HCT116 (cell line): Measurements from ENCODE around the gene SHISA6. TPM values are rescaled to one million over a fixed set of nuclear protein-coding genes. Genes with fewer than 3 reads are reported as not detected.

Source experiments
- ATAC-seq: fragments of 200-7000 bp; cut with Tn5 transposase; 2 replicates; pipeline ENCODE4 v1.9.1; 2020; ENCODE audit warnings: mild to moderate bottlenecking, moderate library complexity
- BruUV-seq: library from RNA; stranded (reverse); fragments of 400-500 nt; replicated peaks from 2 replicates; lab custom pipeline; 2021; lab: Mats Ljungman, UMichigan
- CTCF ChIA-PET: fragments of 300-600 bp; sonication (Branson Sonifier 250); formaldehyde crosslinking; loops from one replicate; lab custom pipeline; 2021; ENCODE audit warnings: antibody characterized with exemption; lab: Charles Lee
- POLR2A ChIA-PET: fragments of 300-600, 350-600 bp; sonication (Branson Sonifier 250); formaldehyde crosslinking; loops from one replicate; lab custom pipeline; 2021; ENCODE audit warnings: antibody characterized with exemption; lab: Charles Lee
- RAD21 ChIA-PET, 2 experiments: fragments of 300-600 bp; sonication (Branson Sonifier 250); formaldehyde crosslinking; loops; one replicate each; lab custom pipeline; 2023; ENCODE audit warnings: low total read pairs in 2 of 2; ENCODE audit not compliant: uncharacterized antibody in 2 of 2, unreplicated experiment in 2 of 2, low non-redundant PET in 1 of 2; lab: Charles Lee
- DNase-seq: peaks from one replicate; pipeline ENCODE4 v3.0.0-alpha.2; 2010; ENCODE audit warnings: low read depth, low spot score
- H2AFZ ChIP-seq: fragments of 200-600 bp; shearing (Covaris generic), sonication (generic); 2 replicates; pipeline ENCODE4 v1.6.1; 2017; ENCODE audit warnings: low read depth, mixed run types, mixed read lengths, antibody characterized with exemption, low read length; ENCODE audit not compliant: poor library complexity, severe bottlenecking
- H3K27ac ChIP-seq: 2 replicates; pipeline ENCODE4 v1.5.1; 2012; ENCODE audit warnings: low read depth, low read length
- H3K27me3 ChIP-seq: fragments of 200-600 bp; sonication (generic); 2 replicates; pipeline ENCODE4 v1.6.1; 2016; ENCODE audit warnings: mixed run types, low read length, mixed read lengths; ENCODE audit not compliant: insufficient read depth
- H3K36me3 ChIP-seq, 2 experiments: fragments of 200-500 bp in 1 of 2; fragments of 200-600 bp in 1 of 2; sonication (Bioruptor generic) in 1 of 2; sonication (generic) in 1 of 2; 2 replicates each; pipeline versions ENCODE4 v1.5.1 to v1.6.1; 2014 to 2016; ENCODE audit warnings: low read length in 2 of 2, inconsistent platforms in 1 of 2, mixed read lengths in 1 of 2, mixed run types in 1 of 2; ENCODE audit not compliant: insufficient read depth in 2 of 2, control insufficient read depth in 1 of 2
- H3K4me1 ChIP-seq, 2 experiments: fragments of 200-600 bp in 1 of 2; sonication (generic) in 1 of 2; 2 replicates each; pipeline versions ENCODE4 v1.5.1 to v1.6.1; 2012 to 2017; ENCODE audit warnings: low read length in 2 of 2, inconsistent platforms in 1 of 2, mild to moderate bottlenecking in 1 of 2, mixed read lengths in 1 of 2, mixed run types in 1 of 2, moderate library complexity in 1 of 2; ENCODE audit not compliant: insufficient read depth in 2 of 2, control insufficient read depth in 1 of 2
- H3K4me2 ChIP-seq: fragments of 200-600 bp; sonication (generic); 2 replicates; pipeline ENCODE4 v1.6.1; 2017; ENCODE audit warnings: mixed run types, low read length, mixed read lengths
- H3K4me3 ChIP-seq, 2 experiments: fragments of 200-600 bp in 1 of 2; sonication (generic) in 1 of 2; replicated peaks in 1 of 2; 2 replicates each; pipeline ENCODE4 v1.5.1; 2011 to 2016; ENCODE audit warnings: low read length in 2 of 2, control low read depth in 1 of 2, low read depth in 1 of 2, mild to moderate bottlenecking in 1 of 2, mixed read lengths in 1 of 2, mixed run types in 1 of 2
- H3K79me2 ChIP-seq: fragments of 200-600 bp; sonication (generic); 2 replicates; pipeline ENCODE4 v1.6.1; 2017; ENCODE audit warnings: mild to moderate bottlenecking, mixed run types, low read length, moderate library complexity, mixed read lengths; ENCODE audit not compliant: insufficient read depth
- H3K9ac ChIP-seq: fragments of 200-600 bp; sonication (generic); 2 replicates; pipeline ENCODE4 v1.6.1; 2016; ENCODE audit warnings: low read length, mixed read lengths
- H3K9me2 ChIP-seq: fragments of 200-600 bp; sonication (generic), shearing (Covaris generic); 2 replicates; pipeline ENCODE4 v1.6.1; 2017; ENCODE audit warnings: mixed run types, mild to moderate bottlenecking, moderate library complexity; ENCODE audit not compliant: insufficient read depth
- H3K9me3 ChIP-seq, 2 experiments: fragments of 200-500 bp in 1 of 2; fragments of 200-600 bp in 1 of 2; sonication (Bioruptor generic) in 1 of 2; sonication (generic) in 1 of 2; 2 replicates each; pipeline ENCODE4 v1.6.1; 2014 to 2017; ENCODE audit warnings: low read length in 2 of 2, mixed read lengths in 2 of 2, inconsistent platforms in 1 of 2, low read depth in 1 of 2, mild to moderate bottlenecking in 1 of 2, mixed run types in 1 of 2, moderate library complexity in 1 of 2; ENCODE audit not compliant: control insufficient read depth in 1 of 2, insufficient read depth in 1 of 2
- H4K20me1 ChIP-seq: fragments of 200-600 bp; sonication (generic), shearing (Covaris generic); 2 replicates; pipeline ENCODE4 v1.6.1; 2017; ENCODE audit warnings: mixed run types, mild to moderate bottlenecking, moderate library complexity; ENCODE audit not compliant: insufficient read depth
- CBX3 ChIP-seq: IDR thresholded peaks from 2 replicates; pipeline ENCODE4 v1.6.1; 2012; ENCODE audit warnings: low read depth
- CEBPB ChIP-seq: IDR thresholded peaks from 2 replicates; pipeline ENCODE4 v1.6.1; 2012; ENCODE audit warnings: low read depth
- EZH2phosphoT487 ChIP-seq: fragments of 200-600 bp; IDR thresholded peaks from 2 replicates; pipeline ENCODE4 v1.6.1; 2018; ENCODE audit warnings: antibody characterized with exemption, borderline replicate concordance
- MAX ChIP-seq: IDR thresholded peaks from 2 replicates; pipeline ENCODE4 v1.6.1; 2012
- POLR2A ChIP-seq: IDR thresholded peaks from 2 replicates; pipeline ENCODE4 v1.7.0; 2011; ENCODE audit warnings: borderline replicate concordance; ENCODE audit not compliant: insufficient read depth, insufficient read length; ENCODE audit errors: extremely low read depth
- SP1 ChIP-seq: IDR thresholded peaks from 2 replicates; pipeline ENCODE4 v1.6.1; 2012; ENCODE audit warnings: low read depth
- ZBTB33 ChIP-seq: IDR thresholded peaks from 2 replicates; pipeline ENCODE4 v1.6.1; 2011; ENCODE audit warnings: mild to moderate bottlenecking, low read length, moderate library complexity; ENCODE audit not compliant: insufficient replicate concordance; ENCODE audit errors: extremely low read depth
- ZFX ChIP-seq: fragments of 450-650 bp; IDR thresholded peaks from 2 replicates; pipeline ENCODE4 v1.6.1; 2017
- ZNF274 ChIP-seq: fragments of 200-500 bp; sonication (Bioruptor generic); IDR thresholded peaks from 2 replicates; pipeline ENCODE4 v1.6.1; 2014; ENCODE audit warnings: mild to moderate bottlenecking, low read depth, low read length, inconsistent platforms
- intact Hi-C: fragments of 100-400 bp; cut with micrococcal nuclease; formaldehyde crosslinking; loops from 2 replicates; pipeline ENCODE4 v1.10.0; 2022
- total RNA-seq: library from RNA; stranded (reverse); gene quantifications from one replicate; pipeline ENCODE4 v1.2.1, GENCODE V29; 2021; ENCODE audit not compliant: unreplicated experiment
- TF ChIP-seq, protein P1 (sequence below): IDR thresholded peaks from 2 replicates; pipeline ENCODE4 v1.6.1; 2012; ENCODE audit warnings: low read depth

Gene SHISA6
- total RNA-seq, 1 experiment from 2014 or later, result not detected

- ChIA-PET RAD21 (no interaction called here), CTCF (no interaction called here), POLR2A (no interaction called here)
- Histone ChIP-seq H3K27me3 (no peaks in the 10 kb centered on the region), H3K4me1 (no peaks in the 10 kb centered on the region), H3K4me3 (no peak overlapping the region), H3K9ac (no peak overlapping the region), H2AFZ (no peak overlapping the region), H3K36me3 (no peaks in the 10 kb centered on the region), H3K9me3 (peaks cover 0 to 18% of the 10 kb centered on the region in 2 experiments; a peak in 2 of 4 replicates), H3K4me2 (no peak overlapping the region), H4K20me1 (no peaks in the 10 kb centered on the region), H3K9me2 (no peaks in the 10 kb centered on the region), H3K27ac (no peak overlapping the region), H3K79me2 (no peaks in the 10 kb centered on the region)
- no peak for DNase-seq
- intact Hi-C loops, result no loop called here
- no TSS peak for BruUV-seq
- ATAC-seq, result no peak
- TF ChIP-seq, protein P1, sequence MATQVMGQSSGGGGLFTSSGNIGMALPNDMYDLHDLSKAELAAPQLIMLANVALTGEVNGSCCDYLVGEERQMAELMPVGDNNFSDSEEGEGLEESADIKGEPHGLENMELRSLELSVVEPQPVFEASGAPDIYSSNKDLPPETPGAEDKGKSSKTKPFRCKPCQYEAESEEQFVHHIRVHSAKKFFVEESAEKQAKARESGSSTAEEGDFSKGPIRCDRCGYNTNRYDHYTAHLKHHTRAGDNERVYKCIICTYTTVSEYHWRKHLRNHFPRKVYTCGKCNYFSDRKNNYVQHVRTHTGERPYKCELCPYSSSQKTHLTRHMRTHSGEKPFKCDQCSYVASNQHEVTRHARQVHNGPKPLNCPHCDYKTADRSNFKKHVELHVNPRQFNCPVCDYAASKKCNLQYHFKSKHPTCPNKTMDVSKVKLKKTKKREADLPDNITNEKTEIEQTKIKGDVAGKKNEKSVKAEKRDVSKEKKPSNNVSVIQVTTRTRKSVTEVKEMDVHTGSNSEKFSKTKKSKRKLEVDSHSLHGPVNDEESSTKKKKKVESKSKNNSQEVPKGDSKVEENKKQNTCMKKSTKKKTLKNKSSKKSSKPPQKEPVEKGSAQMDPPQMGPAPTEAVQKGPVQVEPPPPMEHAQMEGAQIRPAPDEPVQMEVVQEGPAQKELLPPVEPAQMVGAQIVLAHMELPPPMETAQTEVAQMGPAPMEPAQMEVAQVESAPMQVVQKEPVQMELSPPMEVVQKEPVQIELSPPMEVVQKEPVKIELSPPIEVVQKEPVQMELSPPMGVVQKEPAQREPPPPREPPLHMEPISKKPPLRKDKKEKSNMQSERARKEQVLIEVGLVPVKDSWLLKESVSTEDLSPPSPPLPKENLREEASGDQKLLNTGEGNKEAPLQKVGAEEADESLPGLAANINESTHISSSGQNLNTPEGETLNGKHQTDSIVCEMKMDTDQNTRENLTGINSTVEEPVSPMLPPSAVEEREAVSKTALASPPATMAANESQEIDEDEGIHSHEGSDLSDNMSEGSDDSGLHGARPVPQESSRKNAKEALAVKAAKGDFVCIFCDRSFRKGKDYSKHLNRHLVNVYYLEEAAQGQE, result no peak
- TF ChIP-seq EZH2phosphoT487 (no peak), ZFX (no peak), POLR2A (no peak), CEBPB (no peak), ZBTB33 (no peak), SP1 (no peak), MAX (no peak), CBX3 (no peak), ZNF274 (no peak)
These were observed 312.1 kb downstream of the SHISA6 start for GRCh38 chr17:11553135-11553534.
